GM19328 (cell line): ENCODE measurements around the gene PLEKHM1.
"Not testable (repeated sequence)": the region's sequence is repeated elsewhere in the genome, so short reads cannot be mapped to it uniquely, and the experiment has no call there.

ENCODE experiments used
- ATAC-seq: cut with Tn5 transposase; IDR thresholded peaks from one replicate; pipeline ENCODE4 v1.9.1; 2021; ENCODE audit warnings: mild to moderate bottlenecking, moderate library complexity; ENCODE audit not compliant: unreplicated experiment

The PLEKHM1 gene

DNA sequence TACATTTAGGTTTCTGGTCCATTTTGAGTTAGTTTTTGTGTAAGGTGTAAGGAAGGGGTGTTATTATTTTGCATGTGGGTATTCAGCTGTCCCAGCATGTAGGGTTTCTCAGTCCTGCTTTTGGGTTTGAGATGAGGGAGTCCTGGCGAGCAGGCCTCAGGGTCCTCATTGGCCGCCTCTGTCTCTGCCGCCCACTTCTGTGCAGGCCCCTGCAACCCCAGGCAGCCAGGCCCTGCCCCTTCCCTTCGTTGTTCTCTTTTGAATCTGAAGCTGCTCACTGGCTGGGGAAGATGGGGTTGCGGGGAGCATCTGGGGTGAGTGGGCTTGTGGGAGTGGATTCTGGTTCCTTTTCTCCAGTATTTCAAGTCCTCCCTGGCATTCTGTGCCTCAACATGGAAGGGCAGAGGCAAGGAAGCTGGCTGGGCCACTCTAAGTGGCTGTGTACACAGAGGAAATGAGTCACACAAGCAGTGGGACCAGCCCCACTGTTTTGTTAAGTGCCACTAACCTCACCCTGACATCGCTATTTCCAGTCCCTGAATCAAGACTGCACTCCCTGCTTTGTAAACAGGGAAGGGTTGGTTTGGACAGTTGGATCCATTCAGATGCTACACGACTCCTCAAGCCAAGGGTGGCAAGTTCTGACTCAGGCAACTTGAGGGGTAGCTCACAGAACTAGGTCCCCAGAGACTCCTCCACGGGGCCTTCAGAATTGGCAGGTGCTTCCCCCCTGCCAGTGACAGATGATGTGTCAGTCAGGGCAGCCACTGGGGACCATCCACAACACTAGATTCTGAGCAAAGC lies 28.8 kb downstream of the PLEKHM1 start:
- ATAC-seq = not testable (repeated sequence)

DNA sequence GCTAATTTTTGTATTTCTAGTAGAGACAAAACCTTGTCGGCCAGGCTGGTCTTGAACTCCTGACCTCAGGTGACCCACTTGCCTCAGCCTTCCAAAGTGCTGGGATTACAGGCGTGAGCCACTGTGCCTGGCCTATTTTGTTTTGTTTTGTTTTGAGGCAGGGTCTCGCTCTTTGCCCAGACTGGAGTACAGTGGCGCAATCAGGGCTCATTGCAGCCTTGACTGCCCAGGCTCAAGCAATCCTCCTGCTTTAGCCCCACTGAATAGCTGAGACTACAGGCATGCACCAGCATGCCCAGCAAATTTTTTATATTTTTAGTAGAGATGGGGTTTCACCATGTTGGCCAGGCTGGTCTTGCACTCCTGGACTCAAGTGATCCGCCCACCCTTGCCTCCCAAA lies 30.1 kb downstream of the PLEKHM1 start:
- not testable (repeated sequence) for ATAC-seq

DNA sequence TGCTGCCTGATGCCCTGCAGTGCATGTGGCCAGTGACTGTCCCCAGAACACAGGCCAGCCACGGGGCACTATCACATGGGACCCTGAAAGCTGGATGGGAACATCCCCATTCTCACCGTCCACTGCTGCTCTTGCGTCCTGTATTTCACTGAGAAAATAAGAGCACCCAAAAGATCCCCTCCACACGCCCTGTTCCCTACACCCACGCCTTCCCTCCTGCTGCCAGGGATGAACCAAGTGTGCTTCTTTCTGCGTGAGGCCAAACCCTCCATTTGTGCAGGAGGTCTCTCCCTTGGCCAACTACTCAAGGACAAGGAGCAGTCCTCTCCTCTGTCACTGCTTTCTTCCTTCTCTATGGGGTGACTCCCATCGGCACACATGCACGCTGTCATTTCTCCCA lies 36.2 kb downstream of the PLEKHM1 start:
- not testable (repeated sequence) for ATAC-seq

DNA sequence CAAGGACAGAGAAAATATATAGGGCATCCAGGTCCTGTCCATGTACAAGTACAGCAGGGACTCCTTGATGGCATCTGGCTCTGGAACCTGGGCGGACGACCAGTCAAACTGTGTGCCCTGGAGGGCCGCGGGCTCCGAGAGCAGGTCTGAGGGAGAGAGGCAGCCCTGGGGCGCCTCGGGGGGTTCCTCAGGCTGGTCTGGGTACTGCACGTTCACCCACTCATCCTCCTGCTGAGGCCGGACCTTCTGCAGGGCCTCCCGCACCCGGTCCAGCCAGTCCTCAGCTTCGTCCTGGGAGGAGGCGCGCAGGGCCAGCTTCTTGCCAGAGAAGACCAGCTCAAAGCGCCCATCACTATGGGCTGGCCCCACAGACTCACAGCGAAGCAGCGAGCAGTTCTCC lies 36.8 kb downstream of the PLEKHM1 start:
- not testable (repeated sequence) for ATAC-seq

DNA sequence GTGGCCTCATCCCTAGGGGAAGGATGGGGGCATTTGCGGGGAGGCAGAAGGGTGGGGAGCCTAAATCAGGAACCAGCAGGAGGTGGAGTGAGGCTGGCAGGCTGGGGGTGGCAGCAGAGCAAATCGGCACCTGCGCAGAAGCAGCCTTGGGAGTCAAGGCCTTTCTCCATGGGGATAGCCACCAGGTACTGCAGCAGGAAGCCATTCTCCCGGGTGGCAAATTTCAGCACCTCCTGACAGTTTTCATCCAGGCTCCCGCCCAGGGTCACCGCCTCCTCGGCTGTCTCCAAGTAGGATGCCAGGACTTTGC lies 37.3 kb downstream of the PLEKHM1 start:
- ATAC-seq = not testable (repeated sequence)

DNA sequence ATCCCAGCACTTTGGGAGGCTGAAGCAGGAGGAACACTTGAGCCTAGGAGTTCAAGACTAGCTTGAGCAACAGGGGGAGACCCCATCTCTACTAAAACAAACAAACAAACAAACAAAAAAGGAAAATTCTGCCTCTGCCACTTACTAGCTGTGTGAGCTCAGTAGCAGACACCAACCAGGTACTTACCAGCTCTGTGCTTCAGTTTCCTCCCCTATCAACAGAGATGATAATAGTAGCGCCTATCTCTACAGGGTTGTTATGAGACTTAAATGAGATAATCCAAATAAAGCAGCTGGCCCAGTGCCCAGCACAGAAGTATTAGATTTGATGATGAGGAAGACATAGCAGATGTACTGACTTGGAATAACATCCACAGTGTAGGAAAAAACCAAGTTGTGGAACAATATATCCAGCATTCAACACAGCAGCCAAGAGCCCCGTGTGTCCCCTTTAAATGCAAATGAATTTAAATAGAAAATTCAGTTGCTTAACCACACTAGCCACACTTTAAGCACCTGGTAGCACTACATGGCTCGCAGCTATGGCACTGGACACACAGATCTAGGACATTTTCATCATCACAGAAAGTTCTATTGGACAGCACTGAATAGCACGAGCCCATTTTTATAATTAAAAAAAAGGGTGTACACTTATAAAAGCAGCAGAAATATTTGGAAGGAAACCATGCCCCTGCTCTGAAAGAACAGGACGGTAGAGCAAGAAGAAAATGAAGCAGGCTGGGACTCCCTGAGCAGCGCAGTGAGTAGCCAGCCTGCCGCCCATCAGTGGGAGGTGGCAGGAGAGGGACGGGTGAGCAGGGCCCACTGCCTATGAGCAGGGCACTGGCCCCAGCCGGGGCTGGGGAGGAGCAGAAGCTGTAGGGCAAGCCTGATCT lies 37.9 kb downstream of the PLEKHM1 start:
- not testable (repeated sequence) for ATAC-seq

DNA sequence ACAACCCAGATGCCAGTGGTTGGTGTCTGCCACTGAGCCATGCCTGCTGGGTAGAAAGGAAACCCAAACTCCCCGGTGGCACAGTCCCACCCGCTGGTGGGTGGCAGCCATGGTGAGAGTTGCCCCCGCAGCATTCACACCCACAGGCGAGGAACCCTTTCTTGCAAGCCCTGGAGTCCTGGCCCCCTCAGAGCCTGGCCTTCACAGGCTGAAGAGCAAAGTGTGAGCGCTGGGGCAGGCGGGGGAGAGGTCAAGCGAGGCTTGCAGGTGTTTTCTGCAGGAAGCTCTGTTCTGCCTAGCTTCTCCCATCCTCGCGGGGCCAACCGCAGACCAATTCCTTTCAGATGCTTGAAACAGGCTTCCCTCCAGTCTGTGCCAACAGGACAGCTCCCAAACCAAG lies 38.9 kb downstream of the PLEKHM1 start:
- ATAC-seq = not testable (repeated sequence)

DNA sequence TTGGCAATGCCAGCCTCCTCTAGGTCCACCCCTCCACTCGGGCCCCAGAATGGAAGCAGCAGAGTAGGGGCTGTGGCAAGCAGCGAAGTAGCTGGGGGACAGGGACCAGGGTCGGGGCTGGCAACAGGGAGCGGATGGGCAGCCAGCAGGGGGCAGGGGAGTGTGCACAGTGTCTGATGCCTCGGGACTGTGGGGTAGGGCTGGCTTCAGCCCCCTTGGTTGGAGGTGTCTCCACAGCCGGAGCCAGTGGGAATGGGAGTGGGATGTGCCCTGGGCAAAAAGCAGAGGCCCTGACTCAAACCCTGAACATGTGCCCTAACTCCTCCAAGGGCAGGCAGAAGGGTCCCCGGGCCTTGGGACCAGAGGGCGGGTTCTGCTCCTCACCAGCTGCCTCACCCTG lies 39.4 kb downstream of the PLEKHM1 start:
- ATAC-seq = no peak

DNA sequence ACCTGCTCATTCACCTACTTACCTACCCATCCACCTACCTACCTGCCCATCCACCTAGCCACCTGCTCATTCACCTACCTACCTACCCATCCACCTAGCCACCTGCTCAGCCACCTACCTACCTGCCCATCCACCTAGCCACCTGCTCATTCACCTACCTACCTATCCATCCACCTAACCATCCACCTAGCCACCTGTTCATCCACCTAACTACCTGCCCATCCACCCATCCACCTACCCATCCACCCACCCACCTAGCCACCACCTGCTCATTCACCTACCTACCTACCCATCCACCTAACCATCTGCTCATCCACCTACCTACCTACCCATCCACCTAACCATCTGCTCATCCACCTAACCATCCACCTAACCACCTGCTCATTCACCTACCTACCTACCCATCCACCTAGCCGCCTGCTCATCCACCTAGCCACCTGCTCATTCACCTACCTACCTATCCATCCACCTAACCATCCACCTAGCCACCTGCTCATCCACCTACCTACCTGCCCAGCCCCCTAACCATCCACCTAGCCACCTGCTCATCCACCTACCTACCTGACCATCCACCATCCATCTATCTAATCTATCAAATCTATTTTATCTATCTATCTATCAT lies 40.7 kb downstream of the PLEKHM1 start:
- not testable (repeated sequence) for ATAC-seq

DNA sequence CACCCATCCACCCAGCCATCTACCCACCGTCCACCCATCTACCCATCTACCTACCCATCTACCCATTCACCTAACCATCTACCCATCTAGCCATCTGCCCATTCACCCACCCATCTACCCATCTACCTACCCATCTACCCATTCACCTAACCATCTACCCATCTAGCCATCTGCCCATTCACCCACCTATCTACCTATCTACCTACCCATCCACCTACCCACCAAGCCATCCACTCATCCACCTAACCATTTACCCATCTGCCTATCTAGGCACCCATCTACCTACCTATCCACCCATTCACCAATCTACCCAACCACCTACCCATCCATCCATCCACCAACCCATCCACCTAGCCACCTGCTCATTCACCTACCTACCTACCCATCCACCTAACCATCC lies 41.3 kb downstream of the PLEKHM1 start:
- not testable (repeated sequence) for ATAC-seq

DNA sequence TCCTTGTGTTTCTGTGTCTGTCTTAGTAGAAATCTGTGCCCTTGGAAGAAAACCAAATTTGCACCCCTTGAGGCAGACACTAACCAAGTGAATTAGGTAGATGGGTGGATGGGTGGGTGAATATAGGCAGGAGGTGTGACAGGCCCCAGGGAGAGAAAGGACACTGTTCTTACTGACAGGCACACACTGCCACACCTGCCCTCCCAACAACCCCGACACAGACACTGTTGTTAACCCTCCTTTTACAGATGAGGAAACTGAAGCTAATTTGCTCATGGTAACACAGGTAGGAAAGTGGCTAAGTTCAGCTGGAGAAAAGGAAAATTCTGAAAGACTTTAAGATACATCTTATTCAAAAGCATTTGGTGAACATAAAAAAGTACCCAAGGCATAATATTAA lies 42.0 kb downstream of the PLEKHM1 start:
- not testable (repeated sequence) for ATAC-seq

DNA sequence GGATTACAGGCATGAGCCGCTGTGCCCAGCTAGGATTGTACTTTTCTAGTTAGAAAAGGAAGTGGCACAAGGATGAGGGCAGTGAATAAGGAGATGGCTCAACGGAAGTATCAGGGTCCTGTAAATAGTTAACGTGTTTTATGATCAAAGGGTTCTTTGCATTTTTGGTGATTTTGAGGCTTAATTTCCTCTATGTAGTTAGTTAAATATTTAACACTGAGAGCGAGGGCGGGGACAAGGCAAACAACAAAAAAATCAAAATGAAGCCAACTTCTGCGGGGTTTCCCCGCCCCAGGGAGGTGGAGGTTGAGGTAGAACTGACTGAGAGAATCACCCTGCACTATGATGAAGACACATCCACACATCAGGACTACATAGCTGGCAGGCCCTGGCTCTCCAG lies 42.5 kb downstream of the PLEKHM1 start:
- ATAC-seq = not testable (repeated sequence)

DNA sequence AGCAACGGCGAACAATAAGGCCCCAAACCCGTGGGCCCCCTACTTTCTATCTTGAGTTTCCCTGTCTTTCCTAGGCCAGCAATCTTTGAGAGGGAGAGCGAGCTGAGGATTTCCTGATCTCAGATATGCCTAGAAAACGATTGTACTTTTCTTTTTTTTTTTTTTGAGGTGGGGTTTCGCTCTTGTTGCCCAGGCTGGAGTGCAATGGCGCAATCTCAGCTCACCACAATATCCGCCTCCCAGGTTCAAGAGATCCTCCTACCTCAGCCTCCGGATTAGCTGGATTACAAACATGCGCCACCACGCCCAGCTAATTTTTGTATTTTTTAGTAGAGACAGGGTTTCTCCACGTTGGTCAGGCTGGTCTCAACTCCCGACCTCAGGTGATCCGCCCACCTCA lies 42.9 kb downstream of the PLEKHM1 start:
- not testable (repeated sequence) for ATAC-seq

DNA sequence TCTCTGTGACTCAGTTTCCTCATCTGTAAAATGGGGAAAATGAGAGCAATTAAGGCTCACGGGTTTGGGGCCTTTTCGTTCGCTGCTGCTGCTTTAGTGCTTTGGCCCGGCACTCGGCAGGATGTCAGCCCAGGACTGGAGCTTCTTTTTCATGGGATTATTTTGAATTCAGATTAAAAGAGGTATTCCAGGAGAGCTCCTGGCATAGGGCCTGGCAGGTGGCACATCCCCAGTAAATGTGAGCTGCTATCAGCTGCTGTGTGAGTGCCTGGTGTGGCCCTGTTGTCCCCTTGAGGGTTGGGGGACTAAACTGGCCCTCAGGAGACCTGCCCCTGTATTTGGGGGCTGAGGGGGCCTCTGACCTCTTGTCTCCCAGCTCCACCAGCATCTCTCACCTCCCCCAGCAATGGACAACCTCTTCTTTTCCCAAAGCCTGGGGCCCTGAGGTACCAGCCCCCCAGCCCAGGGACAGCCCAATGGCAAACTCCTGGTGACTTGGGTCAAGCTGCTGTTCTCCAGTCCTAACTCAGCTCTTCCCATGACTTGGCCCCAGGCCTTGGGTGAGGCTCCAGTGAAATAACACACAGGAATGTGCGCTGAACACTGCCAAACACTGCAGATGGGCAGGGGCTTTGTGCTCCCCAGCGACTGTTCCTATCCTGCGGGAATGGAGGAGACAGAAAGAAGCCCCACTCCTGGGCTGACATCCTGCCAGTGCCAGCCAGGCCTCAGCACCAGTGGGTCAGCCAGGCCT lies 43.5 kb downstream of the PLEKHM1 start:
- not testable (repeated sequence) for ATAC-seq

DNA sequence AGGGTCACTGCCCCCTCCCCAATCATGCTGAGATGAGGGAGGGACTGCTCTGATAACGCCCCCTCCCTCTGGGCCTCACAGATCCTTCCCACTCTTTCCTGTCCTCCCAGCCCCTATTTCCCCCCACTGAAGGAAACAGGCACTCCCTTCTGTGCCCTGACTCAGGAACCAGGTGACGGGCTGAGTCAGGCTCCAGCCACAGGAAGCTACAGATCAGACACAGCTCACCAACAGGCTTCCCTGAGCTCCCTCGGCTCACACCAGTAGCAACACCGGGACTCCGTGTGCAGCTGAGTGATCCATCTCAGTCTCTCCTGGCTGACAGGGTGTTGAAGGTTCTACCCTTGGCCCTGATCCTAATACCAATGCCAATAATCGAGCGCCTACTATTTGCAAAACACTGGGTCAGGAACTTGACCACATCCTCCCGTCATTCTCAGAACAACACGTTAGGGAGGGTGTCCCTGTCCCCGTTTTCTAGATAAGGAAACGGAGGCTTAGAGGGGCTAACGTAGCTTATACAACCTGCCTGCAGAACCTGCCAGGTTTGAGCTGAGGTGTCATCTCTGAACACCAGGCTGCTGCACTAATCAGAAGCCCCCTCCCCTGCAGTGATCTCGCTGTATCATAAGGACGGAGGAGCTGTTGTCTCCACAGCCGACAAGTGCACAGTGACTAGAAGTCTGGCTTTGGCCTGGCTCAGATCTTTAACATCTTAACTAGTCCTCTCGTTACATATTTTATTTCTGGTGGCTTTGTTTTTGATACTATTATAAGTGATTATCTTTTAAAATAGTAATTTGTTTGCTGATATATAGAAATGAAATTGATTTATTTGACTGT lies 44.4 kb downstream of the PLEKHM1 start:
- ATAC-seq = not testable (repeated sequence)

DNA sequence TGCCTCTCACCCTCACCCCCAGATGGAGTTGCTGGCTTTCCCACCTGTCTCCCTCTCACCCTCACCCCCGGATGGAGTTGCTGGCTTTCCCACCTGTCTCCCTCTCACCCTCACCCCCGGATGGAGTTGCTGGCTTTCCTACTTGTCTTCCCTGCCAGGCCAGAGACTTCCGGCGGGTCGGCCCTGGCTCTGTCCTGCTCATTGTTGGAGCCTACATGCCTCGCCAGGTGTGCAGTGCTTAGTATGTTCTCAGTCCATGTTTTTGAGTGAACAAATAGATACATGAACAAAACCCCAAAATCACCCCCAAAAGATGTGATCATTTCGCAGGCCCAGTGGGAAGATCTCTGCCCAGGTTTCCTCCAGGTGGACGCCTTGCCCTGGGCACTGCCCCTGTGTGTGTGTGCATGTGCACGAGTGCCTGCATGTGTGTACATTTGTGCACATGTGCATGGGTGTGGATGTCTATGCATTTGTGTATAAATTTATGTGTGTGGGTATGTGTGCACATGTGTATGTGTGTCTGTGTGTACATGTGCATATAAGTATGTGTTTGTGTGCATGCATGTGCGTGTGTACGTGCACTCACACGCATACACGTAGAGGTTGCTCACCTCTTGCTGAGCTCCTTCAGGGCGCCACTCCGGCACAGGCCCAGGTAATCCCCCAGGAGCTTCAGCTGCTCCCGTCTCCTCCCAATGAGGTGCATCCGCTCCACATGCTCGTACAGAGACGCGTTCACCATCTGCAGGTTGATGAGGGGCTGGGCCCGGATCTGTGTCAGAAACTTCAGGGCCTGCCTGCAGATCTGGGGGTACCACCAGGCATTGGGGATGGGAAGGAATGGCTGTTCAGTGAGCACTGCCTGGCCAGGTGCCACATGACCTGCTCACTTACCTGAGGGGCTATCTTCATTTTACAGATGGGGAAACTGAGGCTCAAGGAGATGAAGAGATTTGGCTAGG lies 45.4 kb downstream of the PLEKHM1 start:
- ATAC-seq = not testable (repeated sequence)

DNA sequence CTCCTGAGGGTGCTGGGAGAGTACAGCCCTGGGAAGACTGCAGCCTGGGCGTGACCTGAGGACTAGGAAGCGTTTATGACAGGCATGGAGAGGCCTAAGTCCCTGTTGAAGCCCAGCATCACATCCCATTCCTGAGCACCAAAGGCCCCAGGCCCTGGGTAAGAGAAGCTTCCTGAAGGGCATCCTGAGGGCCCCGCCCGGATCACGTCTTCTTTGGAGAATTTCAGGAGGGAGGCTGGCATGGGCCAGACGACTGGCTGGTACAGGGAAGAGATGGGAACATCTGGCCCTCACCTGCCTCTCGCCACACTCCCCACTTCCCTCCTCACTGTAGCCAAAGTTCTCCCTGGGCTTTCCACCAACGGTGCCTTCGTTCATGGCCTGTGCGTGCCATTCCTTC lies 46.2 kb downstream of the PLEKHM1 start:
- ATAC-seq = not testable (repeated sequence)

DNA sequence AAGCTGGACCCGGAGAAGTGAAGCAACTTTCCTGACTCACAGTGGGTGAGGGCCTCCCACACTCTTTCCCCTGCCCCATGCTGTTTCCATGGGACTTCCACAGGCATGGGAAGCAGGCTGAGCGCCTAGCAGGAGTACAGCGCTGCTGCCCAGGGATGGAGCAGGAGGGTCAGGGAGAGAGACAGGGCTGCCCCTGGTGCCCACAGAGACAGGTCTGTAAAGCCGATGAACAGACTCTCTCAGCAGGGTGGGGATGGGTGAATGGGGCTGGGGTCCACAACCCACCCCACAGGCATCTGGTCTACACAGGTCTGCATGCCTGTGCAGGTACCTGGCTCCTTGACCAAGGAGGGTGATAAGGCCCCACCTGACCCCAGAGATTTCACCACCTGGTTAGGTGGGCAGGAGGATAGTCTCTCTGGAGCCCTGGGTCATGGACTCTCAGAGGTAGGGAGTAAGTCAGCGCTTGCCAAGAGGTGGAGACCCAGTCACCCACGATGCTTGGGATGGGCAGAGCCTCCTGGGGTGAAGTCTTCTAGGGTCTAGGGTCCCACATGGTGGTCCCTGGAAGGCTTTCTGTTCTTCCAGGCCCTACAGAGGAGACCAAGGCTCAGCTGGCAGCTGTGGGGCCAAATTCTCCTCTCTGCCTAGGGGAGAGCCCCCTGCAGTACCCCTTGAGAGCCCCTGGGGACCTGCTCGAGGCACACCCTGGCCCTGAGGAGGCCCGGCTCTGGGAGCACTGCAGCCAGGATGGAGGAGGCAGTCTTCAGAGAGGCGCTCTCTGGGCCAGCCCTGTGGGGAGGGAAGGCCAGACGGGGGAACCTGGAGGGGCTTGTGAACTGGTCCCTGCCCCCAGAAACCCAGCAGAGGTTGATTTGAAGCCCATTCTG lies 46.9 kb downstream of the PLEKHM1 start:
- ATAC-seq = not testable (repeated sequence)
